ENCODE measurements around the gene RIPK3.
A peak's percentile ranks its signal among the peaks of the same experiment; 100 is the strongest.

RIPK3 gene

GRCh38 chr14:24321212-24321975 is 18.4 kb downstream of the RIPK3 start:
- ATAC-seq (no peak), DNase-seq (no peak)

GRCh38 chr14:24317141-24317928 is 22.5 kb downstream of the RIPK3 start:
- ATAC-seq = peak; percentile 24
- DNase-seq = no peak

- DNase-seq (no peak), ATAC-seq (no peak)
Observed at GRCh38 chr14:24316597-24316950, 23.2 kb downstream of the RIPK3 start.

- no peak for ATAC-seq
- no peak for DNase-seq
Observed at GRCh38 chr14:24315807-24316596, 23.8 kb downstream of the RIPK3 start.

- ATAC-seq (no peak), DNase-seq (no peak)
Observed at GRCh38 chr14:24315243-24315806, 24.5 kb downstream of the RIPK3 start.

- DNase-seq (no peak), ATAC-seq (no peak)
Observed at GRCh38 chr14:24314377-24315193, 25.2 kb downstream of the RIPK3 start.

- DNase-seq (no peak), ATAC-seq (no peak)
Observed at GRCh38 chr14:24313913-24314312, 25.9 kb downstream of the RIPK3 start.

GRCh38 chr14:24312736-24313507 is 26.9 kb downstream of the RIPK3 start:
- DNase-seq = peak; percentile 35
- no peak for ATAC-seq

GRCh38 chr14:24311837-24312615 is 27.8 kb downstream of the RIPK3 start:
- no peak for DNase-seq
- ATAC-seq = no peak

GRCh38 chr14:24310646-24311604 is 28.9 kb downstream of the RIPK3 start, which contains the start of gene LTB4R:
Gene LTB4R, plus strand, starts transcription at chr14:24311502. Its CDS starts 4,150 bp downstream, at chr14:24315652.
- DNase-seq (peak; percentile 71), ATAC-seq (peak; percentile 80)

- DNase-seq (peak; percentile 10), ATAC-seq (no peak)
Observed at GRCh38 chr14:24310265-24310645, 29.5 kb downstream of the RIPK3 start.

- ATAC-seq = no peak
- no peak for DNase-seq
Observed at GRCh38 chr14:24309538-24310264, 30.1 kb downstream of the RIPK3 start, which contains the start of gene LTB4R2. Gene LTB4R2, plus strand, starts transcription at chr14:24310140. Its CDS starts 525 bp downstream, at chr14:24310665.

GRCh38 chr14:24308342-24309124 is 31.3 kb downstream of the RIPK3 start:
- DNase-seq (no peak), ATAC-seq (no peak)

- ATAC-seq (peak; percentile 17), DNase-seq (peak; percentile 69)
Observed at GRCh38 chr14:24307575-24308341, 32.0 kb downstream of the RIPK3 start, which contains the start of gene CIDEB. Gene CIDEB, minus strand, starts transcription at chr14:24307977. Its CDS starts 119 bp downstream, at chr14:24307858.

- ATAC-seq (no peak), DNase-seq (no peak)
Observed at GRCh38 chr14:24307156-24307574, 32.6 kb downstream of the RIPK3 start.

GRCh38 chr14:24304019-24304387 is 35.8 kb downstream of the RIPK3 start:
- DNase-seq (no peak), ATAC-seq (no peak)

Measured in stimulated activated naive CD8-positive, alpha-beta T cell treated with anti-CD3 and anti-CD28 coated beads, Interleukin-15, Interleukin-2, amounts not matched to agents 100 U/mL and 50 U/mL, for 24 hours (primary cell).